ENCODE results near the gene MID2.

DNA sequence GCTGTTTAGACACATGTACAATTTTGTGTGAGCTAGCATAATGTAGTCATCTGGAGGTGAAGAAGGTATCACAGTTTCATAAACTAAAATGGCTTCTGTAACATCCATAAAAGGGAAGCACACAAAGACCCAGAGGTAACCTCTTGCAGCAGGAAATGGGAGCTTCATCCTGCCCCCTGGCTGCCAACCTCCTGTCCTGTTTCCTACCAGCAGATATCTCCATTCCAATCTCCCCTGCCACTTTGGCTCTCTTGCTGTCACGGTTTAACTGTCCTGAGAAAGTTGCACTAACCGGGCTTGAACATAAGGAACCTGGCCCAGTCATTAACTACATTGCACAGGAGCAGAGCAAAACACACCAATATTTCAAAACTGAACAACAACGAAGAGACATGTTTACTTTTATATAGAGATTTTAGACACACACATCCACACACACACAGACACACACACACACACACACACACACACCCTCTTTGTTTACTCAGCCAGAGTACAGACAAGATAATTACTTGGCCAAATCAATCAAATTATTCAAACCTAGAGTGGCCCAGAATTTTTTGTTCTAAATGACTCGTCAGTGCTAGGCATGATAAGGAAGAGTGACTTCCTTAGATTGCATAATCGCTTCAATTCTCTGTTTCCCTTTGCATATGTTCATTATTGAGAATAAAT, 24.2 kb downstream of the MID2 start:
- TF ChIP-seq CTCF (IDR thresholded peaks at IDR 0.05) (no peak), POLR2A (IDR thresholded peaks at IDR 0.05) (no peak)

Measured in Peyer's patch (tissue), 4 donors.